BJ (cell line): ENCODE results near the gene TRAPPC4. TPM values are rescaled to one million over a fixed set of nuclear protein-coding genes. Genes with fewer than 3 reads are reported as not detected.
"Not testable (repeated sequence)": the region's sequence is repeated elsewhere in the genome, so short reads cannot be mapped to it uniquely, and the experiment has no call there.

Experiments
- CTCF ChIA-PET: fragments of 350-600 bp; formaldehyde crosslinking; extraction: SDS; loops from one replicate; lab custom pipeline; 2021; ENCODE audit warnings: antibody characterized with exemption, inconsistent platforms; lab: Yijun Ruan, JAX
- POLR2A ChIA-PET: fragments of 300-600 bp; sonication (Branson Sonifier 250); formaldehyde crosslinking; extraction: SDS; loops from one replicate; lab custom pipeline; 2021; ENCODE audit warnings: antibody characterized with exemption; lab: Charles Lee
- DNase-seq: peaks from one replicate; pipeline ENCODE4 v3.0.0-alpha.2; 2011; ENCODE audit warnings: low read depth
- H3K27me3 ChIP-seq: 2 replicates; pipeline ENCODE4 v1.6.0; 2011; ENCODE audit warnings: low read length; ENCODE audit not compliant: control insufficient read depth, insufficient read depth
- H3K36me3 ChIP-seq: 2 replicates; pipeline ENCODE4 v1.5.1; 2011; ENCODE audit warnings: low read length; ENCODE audit not compliant: control insufficient read depth, insufficient read depth
- H3K4me3 ChIP-seq: 2 replicates; pipeline ENCODE4 v1.5.1; 2011; ENCODE audit warnings: low read depth, mild to moderate bottlenecking, control low read depth, low read length
- polyA plus RNA-seq: library from polyadenylated mRNA; depleted of rRNA; stranded (reverse); fragments of >200 nt; gene quantifications from 2 replicates; pipeline ENCODE4 v1.2.3, GENCODE V29; 2011
- TF ChIP-seq, protein P1 (sequence below): IDR thresholded peaks from 2 replicates; pipeline ENCODE4 v1.5.1; 2011; ENCODE audit warnings: low read depth, mild to moderate bottlenecking, control low read depth, inconsistent platforms, low read length, moderate library complexity; ENCODE audit not compliant: insufficient read depth

TRAPPC4 gene
- polyA plus RNA-seq, 1 experiment: 167 TPM

GRCh38 chr11:118979434-118979833, 39.1 kb upstream of the TRAPPC4 start:
- ChIA-PET POLR2A (no interaction called here), CTCF (no interaction called here)
- TF ChIP-seq, protein P1, sequence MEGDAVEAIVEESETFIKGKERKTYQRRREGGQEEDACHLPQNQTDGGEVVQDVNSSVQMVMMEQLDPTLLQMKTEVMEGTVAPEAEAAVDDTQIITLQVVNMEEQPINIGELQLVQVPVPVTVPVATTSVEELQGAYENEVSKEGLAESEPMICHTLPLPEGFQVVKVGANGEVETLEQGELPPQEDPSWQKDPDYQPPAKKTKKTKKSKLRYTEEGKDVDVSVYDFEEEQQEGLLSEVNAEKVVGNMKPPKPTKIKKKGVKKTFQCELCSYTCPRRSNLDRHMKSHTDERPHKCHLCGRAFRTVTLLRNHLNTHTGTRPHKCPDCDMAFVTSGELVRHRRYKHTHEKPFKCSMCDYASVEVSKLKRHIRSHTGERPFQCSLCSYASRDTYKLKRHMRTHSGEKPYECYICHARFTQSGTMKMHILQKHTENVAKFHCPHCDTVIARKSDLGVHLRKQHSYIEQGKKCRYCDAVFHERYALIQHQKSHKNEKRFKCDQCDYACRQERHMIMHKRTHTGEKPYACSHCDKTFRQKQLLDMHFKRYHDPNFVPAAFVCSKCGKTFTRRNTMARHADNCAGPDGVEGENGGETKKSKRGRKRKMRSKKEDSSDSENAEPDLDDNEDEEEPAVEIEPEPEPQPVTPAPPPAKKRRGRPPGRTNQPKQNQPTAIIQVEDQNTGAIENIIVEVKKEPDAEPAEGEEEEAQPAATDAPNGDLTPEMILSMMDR: no peak
- Histone ChIP-seq H3K4me3 (no peak overlapping the region), H3K36me3 (no peaks in the 10 kb centered on the region), H3K27me3 (peaks cover 13% of the 10 kb centered on the region)
- DNase-seq: no peak

GRCh38 chr11:118980191-118980881, 38.2 kb upstream of the TRAPPC4 start:
- peaks cover 13% of the 10 kb centered on the region for H3K27me3 ChIP-seq
- TF ChIP-seq, protein P1: no peak
- CTCF ChIA-PET: no interaction called here
- no peak for DNase-seq
- POLR2A ChIA-PET: no interaction called here
- no peaks in the 10 kb centered on the region for H3K36me3 ChIP-seq
- no peak overlapping the region for H3K4me3 ChIP-seq

DNA sequence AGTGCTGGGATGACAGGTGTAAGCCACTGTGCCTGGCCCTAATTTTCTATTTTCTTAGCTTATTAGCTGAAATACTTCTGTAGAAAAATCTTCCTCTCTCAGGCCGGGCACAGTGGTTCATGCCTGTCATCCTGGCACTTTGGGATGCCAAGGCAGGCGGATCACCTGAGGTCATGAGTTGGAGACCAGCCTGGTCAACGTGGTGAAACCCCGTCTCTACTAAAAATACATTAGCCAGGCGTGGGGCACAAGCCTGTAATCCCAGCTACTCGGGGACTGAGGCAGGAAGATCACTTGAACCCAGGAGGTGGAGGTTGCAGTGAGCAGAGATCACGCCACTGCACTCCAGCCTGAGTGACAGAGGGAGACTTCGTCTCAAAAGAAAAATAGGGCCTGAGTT, 34.2 kb upstream of the TRAPPC4 start:
- POLR2A ChIA-PET: not testable (repeated sequence)
- CTCF ChIA-PET: interaction anchor here (1.0 to 1.3 kb wide), 2 partner anchors 18 to 27 kb away, joined by 3 read pairs; no protein-coding TSS in a partner anchor

DNA sequence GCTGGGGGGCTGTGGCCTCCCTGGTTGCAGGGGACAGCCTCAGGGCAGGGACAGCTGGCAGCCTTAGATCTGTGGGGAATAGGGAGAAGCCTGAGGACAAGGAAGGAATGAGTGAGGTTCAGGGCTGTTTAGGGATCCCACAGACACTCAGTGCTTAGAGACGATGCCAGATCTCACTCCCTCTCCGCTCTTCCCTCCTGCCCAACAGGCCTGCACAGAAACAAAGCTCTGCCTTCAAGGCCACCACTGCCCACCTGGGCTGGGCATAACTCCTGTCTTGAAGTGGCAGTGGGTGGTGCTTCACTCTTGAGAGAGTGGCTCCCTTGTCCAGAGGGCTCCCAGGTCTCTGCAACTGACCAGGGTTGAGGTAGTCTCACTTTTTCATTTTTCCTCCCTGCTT, 33.7 kb upstream of the TRAPPC4 start:
- TF ChIP-seq, protein P1: no peak
- ChIA-PET CTCF (interaction anchor here (1.0 to 1.3 kb wide), 2 partner anchors 18 to 28 kb away, joined by 3 read pairs; no protein-coding TSS in a partner anchor), POLR2A (no interaction called here)
- no peak for DNase-seq
- Histone ChIP-seq H3K27me3 (peaks cover 8% of the 10 kb centered on the region; the same call in 1 of the 2 replicates), H3K4me3 (no peak overlapping the region), H3K36me3 (no peaks in the 10 kb centered on the region)

More for the DNA sequence above, 34.2 kb upstream of the TRAPPC4 start:
- H3K27me3 ChIP-seq, DNase-seq, H3K4me3 ChIP-seq, H3K36me3 ChIP-seq: not testable (repeated sequence)

GRCh38 chr11:118988280-118988679, 30.3 kb upstream of the TRAPPC4 start:
- H3K4me3 ChIP-seq: no peak overlapping the region
- CTCF ChIA-PET: no interaction called here
- H3K27me3 ChIP-seq: no peaks in the 10 kb centered on the region
- TF ChIP-seq, protein P1: no peak
- no peak for DNase-seq
- POLR2A ChIA-PET: no interaction called here
- no peaks in the 10 kb centered on the region for H3K36me3 ChIP-seq

- CTCF ChIA-PET, H3K36me3 ChIP-seq, DNase-seq, POLR2A ChIA-PET, H3K4me3 ChIP-seq, H3K27me3 ChIP-seq: not testable (repeated sequence)
These were observed 27.0 kb upstream of the TRAPPC4 start for GRCh38 chr11:118991486-118992038.
